HCT116 (cell line): Measurements from ENCODE around the gene USP3.

Source experiments
- CEBPB ChIP-seq: IDR thresholded peaks from 2 replicates; pipeline ENCODE4 v1.6.1; 2012; ENCODE audit warnings: low read depth
- CTCF ChIP-seq, 3 experiments: fragments of 200-600 bp in 1 of 3; sonication (generic) in 1 of 3; IDR thresholded peaks in 2 of 3; conservative IDR thresholded peaks in 1 of 3; 2 replicates each; pipeline ENCODE4 v1.5.1; 2012 to 2017; ENCODE audit warnings: low read depth in 2 of 3, low read length in 2 of 3, antibody characterized with exemption in 1 of 3, borderline replicate concordance in 1 of 3, control low read depth in 1 of 3, mild to moderate bottlenecking in 1 of 3, mixed read lengths in 1 of 3, mixed run types in 1 of 3, moderate library complexity in 1 of 3; ENCODE audit not compliant: insufficient read depth in 1 of 3
- ELF1 ChIP-seq: IDR thresholded peaks from 2 replicates; pipeline ENCODE4 v1.6.1; 2012; ENCODE audit warnings: low read depth, borderline replicate concordance
- EZH2 ChIP-seq: fragments of 200-600 bp; sonication (generic); IDR thresholded peaks from 2 replicates; pipeline ENCODE4 v1.6.1; 2017; ENCODE audit warnings: antibody characterized with exemption, mixed run types
- EZH2phosphoT487 ChIP-seq: fragments of 200-600 bp; IDR thresholded peaks from 2 replicates; pipeline ENCODE4 v1.6.1; 2018; ENCODE audit warnings: antibody characterized with exemption, borderline replicate concordance
- FOSL1 ChIP-seq: IDR thresholded peaks from 2 replicates; pipeline ENCODE4 v1.6.1; 2012; ENCODE audit warnings: low read depth
- POLR2A ChIP-seq: IDR thresholded peaks from 2 replicates; pipeline ENCODE4 v1.7.0; 2011; ENCODE audit warnings: borderline replicate concordance; ENCODE audit not compliant: insufficient read depth, insufficient read length; ENCODE audit errors: extremely low read depth
- POLR2AphosphoS5 ChIP-seq: IDR thresholded peaks from 2 replicates; pipeline ENCODE4 v1.6.1; 2011; ENCODE audit warnings: mild to moderate bottlenecking, low read depth, low read length, moderate library complexity
- REST ChIP-seq: IDR thresholded peaks from 2 replicates; pipeline ENCODE4 v1.6.1; 2012; ENCODE audit warnings: low read depth
- SP1 ChIP-seq: IDR thresholded peaks from 2 replicates; pipeline ENCODE4 v1.6.1; 2012; ENCODE audit warnings: low read depth
- YY1 ChIP-seq: IDR thresholded peaks from 2 replicates; pipeline ENCODE4 v1.6.1; 2011; ENCODE audit warnings: low read length, low read depth, moderate library complexity, mild to moderate bottlenecking; ENCODE audit not compliant: insufficient replicate concordance; ENCODE audit errors: extremely low read depth
- ZFX ChIP-seq: fragments of 450-650 bp; IDR thresholded peaks from 2 replicates; pipeline ENCODE4 v1.6.1; 2017
- ZNF274 ChIP-seq: fragments of 200-500 bp; sonication (Bioruptor generic); IDR thresholded peaks from 2 replicates; pipeline ENCODE4 v1.6.1; 2014; ENCODE audit warnings: mild to moderate bottlenecking, low read depth, low read length, inconsistent platforms

- TF ChIP-seq CTCF (IDR thresholded peaks at IDR 0.05 in 2 of 3, conservative IDR thresholded peaks at IDR 0.05 in 1 of 3; ENCODE audit: borderline replicate concordance in 1 of 3, insufficient read depth in 1 of 3, low read depth in 2 of 3, low read length in 2 of 3) (no peak), POLR2A (no peak), POLR2AphosphoS5 (no peak), CEBPB (no peak), ZNF274 (no peak), FOSL1 (no peak), EZH2phosphoT487 (no peak), ZFX (no peak), EZH2 (no peak), REST (no peak), ELF1 (no peak), SP1 (no peak), YY1 (no peak)
Observed at GRCh38 chr15:63484433-63485186, 19.8 kb upstream of the USP3 start.
